Measurements from ENCODE around the gene EFEMP2.

EFEMP2 gene

DNA sequence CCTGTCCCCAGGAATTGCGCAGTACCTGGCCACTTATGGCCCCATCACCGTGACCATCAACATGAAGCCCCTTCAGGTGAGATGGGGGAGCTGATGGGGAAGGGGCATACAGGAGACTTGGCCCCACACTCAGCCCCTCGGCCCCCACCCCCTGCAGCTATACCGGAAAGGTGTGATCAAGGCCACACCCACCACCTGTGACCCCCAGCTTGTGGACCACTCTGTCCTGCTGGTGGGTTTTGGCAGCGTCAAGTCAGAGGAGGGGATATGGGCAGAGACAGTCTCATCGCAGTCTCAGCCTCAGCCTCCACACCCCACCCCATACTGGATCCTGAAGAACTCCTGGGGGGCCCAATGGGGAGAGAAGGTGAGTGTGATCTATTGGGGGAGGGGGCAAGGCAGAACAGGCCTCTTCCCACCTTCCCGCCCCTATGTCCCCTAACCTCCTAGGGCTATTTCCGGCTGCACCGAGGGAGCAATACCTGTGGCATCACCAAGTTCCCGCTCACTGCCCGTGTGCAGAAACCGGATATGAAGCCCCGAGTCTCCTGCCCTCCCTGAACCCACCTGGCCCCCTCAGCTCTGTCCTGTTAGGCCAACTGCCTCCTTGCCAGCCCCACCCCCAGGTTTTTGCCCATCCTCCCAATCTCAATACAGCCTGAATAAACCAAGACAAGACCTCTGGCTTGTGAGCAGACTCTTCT, 10.6 kb upstream of the EFEMP2 start:
- TF ChIP-seq, protein P1, sequence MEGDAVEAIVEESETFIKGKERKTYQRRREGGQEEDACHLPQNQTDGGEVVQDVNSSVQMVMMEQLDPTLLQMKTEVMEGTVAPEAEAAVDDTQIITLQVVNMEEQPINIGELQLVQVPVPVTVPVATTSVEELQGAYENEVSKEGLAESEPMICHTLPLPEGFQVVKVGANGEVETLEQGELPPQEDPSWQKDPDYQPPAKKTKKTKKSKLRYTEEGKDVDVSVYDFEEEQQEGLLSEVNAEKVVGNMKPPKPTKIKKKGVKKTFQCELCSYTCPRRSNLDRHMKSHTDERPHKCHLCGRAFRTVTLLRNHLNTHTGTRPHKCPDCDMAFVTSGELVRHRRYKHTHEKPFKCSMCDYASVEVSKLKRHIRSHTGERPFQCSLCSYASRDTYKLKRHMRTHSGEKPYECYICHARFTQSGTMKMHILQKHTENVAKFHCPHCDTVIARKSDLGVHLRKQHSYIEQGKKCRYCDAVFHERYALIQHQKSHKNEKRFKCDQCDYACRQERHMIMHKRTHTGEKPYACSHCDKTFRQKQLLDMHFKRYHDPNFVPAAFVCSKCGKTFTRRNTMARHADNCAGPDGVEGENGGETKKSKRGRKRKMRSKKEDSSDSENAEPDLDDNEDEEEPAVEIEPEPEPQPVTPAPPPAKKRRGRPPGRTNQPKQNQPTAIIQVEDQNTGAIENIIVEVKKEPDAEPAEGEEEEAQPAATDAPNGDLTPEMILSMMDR (IDR thresholded peaks at IDR 0.05; ENCODE audit: low read depth, low read length), result no peak
- H3K4me3 ChIP-seq (ENCODE audit: low read depth, low read length), result no peak overlapping the region

DNA sequence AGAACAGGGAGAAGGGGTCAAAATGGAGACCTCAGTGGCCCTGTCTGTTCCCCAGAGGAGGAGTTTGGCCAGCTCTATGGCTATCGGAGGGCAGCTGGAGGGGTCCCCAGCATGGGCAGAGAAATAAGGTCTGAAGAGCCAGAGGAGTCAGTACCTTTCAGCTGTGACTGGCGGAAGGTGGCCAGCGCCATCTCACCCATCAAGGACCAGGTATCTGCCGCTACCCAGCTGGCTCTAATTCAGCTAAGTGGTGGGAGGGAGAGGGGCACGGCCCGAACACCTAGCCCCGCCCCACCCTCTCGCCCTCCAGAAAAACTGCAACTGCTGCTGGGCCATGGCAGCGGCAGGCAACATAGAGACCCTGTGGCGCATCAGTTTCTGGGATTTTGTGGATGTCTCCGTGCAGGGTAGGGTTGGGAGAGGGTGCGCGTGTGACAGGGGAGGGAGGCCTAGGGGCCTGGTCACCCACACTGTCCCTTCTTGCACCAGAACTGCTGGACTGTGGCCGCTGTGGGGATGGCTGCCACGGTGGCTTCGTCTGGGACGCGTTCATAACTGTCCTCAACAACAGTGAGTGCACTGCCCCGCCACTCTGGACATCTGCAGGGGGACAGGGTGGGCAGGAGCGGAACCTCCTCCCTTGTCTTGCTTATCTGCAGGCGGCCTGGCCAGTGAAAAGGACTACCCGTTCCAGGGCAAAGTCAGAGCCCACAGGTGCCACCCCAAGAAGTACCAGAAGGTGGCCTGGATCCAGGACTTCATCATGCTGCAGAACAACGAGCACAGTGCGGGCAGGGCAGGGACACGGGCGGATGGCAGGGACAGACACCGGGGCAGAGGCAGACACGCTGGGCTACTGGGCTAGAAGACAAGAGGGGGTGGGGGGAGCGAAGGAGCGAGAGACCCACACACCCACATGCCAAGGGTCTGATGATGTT, 9.8 kb upstream of the EFEMP2 start:
- H3K4me3 ChIP-seq (ENCODE audit: low read depth, low read length), result no peak overlapping the region

GRCh38 chr11:65880844-65881421, 8.3 kb upstream of the EFEMP2 start:
- H3K4me3 ChIP-seq (ENCODE audit: low read depth, low read length), result no peak overlapping the region
- TF ChIP-seq, protein P1 (IDR thresholded peaks at IDR 0.05; ENCODE audit: low read depth, low read length), result no peak

More for the DNA sequence above, 9.8 kb upstream of the EFEMP2 start:
- TF ChIP-seq, protein P1 (IDR thresholded peaks at IDR 0.05; ENCODE audit: low read depth, low read length), result no peak

DNA sequence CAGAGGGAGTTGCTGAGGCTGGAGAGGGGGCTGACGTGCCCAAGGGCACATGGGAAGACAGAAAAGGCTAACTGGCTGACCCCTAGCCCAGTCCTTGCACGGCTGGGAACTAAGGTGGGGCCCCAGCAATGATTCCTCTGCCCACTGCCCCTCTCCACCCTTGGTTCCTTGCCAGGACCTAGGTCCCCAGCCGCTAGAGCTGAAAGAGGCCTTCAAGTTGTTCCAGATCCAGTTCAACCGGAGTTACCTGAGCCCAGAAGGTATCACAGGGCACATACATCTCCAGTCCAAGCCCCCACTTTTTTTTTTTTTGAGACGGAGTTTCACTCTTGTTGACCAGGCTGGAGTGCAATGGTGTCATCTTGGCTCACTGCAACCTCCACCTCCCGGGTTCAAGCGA, 7.4 kb upstream of the EFEMP2 start:
- no peak overlapping the region for H3K4me3 ChIP-seq (ENCODE audit: low read depth, low read length)
- TF ChIP-seq, protein P1 (IDR thresholded peaks at IDR 0.05; ENCODE audit: low read depth, low read length), result no peak

- no peak within 1 kb of the TSS for H3K4me3 ChIP-seq (ENCODE audit: low read depth, low read length)
- TF ChIP-seq, protein P1 (IDR thresholded peaks at IDR 0.05; ENCODE audit: low read depth, low read length), result no peak
These were observed 7.0 kb upstream of the EFEMP2 start, which contains the start of gene CTSW for GRCh38 chr11:65879617-65880016. TSS of gene CTSW (plus strand) at chr11:65879837. CDS start at chr11:65879855, 18 bp downstream.

DNA sequence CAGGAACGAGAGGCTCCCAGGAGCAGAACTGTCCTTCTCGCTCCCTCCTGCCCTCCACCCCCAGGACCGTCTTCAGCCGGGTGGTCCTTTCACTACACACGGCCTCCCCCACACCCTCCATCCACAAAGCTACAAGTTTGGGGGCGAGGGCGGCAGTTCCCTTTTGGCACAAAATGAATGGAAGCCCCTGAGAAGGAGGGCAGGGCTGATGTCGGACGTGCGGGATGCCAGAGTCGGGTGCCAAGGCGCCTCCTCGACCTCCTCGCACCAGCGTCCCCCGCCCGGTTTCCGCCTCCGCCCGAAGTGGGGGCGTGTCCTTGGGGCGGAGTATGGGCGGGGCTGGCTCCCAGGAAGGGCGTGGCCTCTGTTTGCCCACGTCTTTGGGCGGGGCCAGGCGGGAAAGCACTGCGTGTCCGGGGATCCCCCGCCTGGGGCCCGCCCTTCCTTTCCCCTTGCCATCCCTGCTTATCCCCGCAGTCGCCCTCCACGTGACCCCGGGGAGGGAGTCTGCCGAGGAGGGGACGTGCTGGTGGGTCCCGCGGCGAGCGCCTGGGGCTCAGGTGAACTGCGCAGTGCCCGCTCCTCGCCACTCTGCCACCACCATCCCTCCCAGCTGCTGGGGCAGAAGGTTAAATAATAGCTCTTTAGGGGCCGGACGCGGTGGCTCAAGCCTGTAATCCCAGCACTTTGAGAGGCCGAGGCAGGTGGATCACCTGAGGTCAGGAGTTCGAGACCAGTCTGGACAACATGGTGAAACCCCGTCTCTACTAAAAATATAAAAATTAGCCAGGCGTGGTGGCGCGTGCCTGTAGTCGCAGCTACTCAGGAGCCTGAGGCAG, 937 bp upstream of the EFEMP2 start:
- TF ChIP-seq, protein P1 (IDR thresholded peaks at IDR 0.05; ENCODE audit: low read depth, low read length), result no peak
- H3K4me3 ChIP-seq (ENCODE audit: low read depth, low read length), result peak overlapping the region; percentile 78
